HL-60/S4 (cell line): ENCODE results near the gene SLX9.

Experiments used
- in situ Hi-C: fragments of 300-500 bp; cut with MboI; formaldehyde crosslinking; loops from 2 replicates; pipeline ENCODE4 v1.14.3; 2022; ENCODE audit warnings: low sequenced_read_pairs

Gene SLX9

GRCh38 chr21:44928500-44929241, 11.2 kb upstream of the SLX9 start:
- in situ Hi-C loops: loop anchor here (5.0 to 25.0 kb wide), 2 partner anchors 36 to 416 kb away; no protein-coding TSS in a partner anchor

- in situ Hi-C loops: loop anchor here (5.0 to 25.0 kb wide), 2 partner anchors 37 to 417 kb away; no protein-coding TSS in a partner anchor
Observed at GRCh38 chr21:44929242-44929798, 10.5 kb upstream of the SLX9 start.

- in situ Hi-C loops: loop anchor here (5.0 to 25.0 kb wide), 3 partner anchors 38 to 418 kb away; no protein-coding TSS in a partner anchor
Observed at GRCh38 chr21:44929799-44930542, 9.9 kb upstream of the SLX9 start.

DNA sequence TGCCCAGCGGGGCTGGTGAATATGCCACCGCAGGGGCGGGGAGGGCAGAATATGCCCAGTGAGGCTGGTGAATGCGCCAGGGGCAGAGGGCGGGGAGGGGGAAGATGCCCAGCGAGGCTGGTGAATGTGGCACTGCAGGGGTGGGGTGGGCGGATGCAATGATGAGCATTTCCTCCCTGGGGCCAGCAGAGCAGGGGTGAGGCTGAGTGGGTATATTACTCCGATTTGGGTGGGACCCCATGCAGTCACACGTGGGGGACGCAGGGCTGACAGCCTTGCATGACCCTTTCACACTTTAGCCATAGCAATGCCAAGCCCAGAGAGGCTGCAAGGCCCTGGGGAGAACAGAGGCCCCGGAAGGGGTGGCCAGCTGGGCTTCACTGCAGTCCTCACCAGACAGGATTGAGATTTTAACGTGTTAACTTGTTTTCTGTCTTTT, 9.3 kb upstream of the SLX9 start:
- in situ Hi-C loops: loop anchor here (10.0 to 25.0 kb wide), 2 partner anchors 136 to 418 kb away; no protein-coding TSS in a partner anchor

DNA sequence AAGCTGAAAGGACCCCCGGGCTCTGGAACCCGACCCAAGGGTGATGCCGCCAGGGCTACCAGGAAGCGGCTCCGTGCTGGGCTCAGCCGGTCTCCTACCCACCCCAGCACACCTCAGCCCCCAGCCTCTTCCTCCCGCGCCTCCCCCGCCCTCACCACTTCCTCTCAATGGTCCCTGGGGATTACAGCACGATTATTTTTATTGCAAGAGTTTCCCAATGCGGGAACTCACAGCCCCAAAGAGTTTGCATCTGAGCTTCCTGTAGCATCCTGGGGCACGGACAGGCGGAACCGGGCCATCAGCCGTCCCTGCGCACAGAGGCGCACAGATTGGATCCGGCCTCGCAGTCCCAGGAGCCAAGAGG, 8.7 kb upstream of the SLX9 start:
- in situ Hi-C loops: loop anchor here (10.0 to 25.0 kb wide), 2 partner anchors 136 to 419 kb away; no protein-coding TSS in a partner anchor

- in situ Hi-C loops: loop anchor here (10.0 to 25.0 kb wide), 2 partner anchors 137 to 419 kb away; no protein-coding TSS in a partner anchor
Observed at GRCh38 chr21:44931501-44932407, 8.1 kb upstream of the SLX9 start.

DNA sequence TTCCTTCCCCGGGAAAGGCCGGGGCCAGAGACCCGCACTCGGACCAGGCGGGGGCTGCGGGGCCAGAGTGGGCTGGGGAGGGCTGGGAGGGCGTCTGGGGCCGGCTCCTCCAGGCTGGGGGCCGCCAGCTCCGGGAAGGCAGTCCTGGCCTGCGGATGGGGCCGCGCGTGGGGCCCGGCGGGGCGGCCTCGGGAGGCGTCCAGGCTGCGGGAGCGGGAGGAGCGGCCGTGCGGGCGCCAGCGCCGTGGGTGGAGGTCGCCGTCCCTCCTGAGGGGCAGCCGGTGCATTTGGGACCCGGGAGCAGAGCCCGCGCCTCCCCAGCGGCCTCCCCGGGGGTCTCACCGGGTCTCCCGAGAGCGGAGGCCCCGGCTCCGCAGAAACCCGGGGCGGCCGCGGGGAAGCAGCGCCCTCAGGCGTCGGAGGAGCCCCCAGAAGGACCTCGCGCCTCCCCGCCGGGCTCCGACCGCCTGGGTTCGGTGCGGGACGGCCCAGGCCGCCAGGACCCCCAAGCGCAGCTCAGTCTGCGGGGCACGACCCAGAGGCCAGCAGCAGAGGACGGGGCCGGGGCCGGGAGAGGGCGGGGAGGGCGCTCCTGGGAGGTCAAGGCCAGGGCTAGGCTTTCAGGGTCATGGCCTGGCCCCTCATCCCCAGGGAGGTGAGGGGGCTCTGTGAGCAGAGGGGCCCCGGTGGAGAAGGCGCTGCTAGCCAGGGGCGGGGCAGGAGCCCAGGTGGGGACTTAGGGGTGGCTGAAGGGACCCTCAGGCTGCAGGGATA, 7.2 kb upstream of the SLX9 start:
- in situ Hi-C loops: loop anchor here (10.0 to 25.0 kb wide), 2 partner anchors 138 to 420 kb away; no protein-coding TSS in a partner anchor

- in situ Hi-C loops: loop anchor here (10.0 to 25.0 kb wide), 2 partner anchors 139 to 421 kb away; no protein-coding TSS in a partner anchor
Observed at GRCh38 chr21:44933199-44933917, 6.5 kb upstream of the SLX9 start.

DNA sequence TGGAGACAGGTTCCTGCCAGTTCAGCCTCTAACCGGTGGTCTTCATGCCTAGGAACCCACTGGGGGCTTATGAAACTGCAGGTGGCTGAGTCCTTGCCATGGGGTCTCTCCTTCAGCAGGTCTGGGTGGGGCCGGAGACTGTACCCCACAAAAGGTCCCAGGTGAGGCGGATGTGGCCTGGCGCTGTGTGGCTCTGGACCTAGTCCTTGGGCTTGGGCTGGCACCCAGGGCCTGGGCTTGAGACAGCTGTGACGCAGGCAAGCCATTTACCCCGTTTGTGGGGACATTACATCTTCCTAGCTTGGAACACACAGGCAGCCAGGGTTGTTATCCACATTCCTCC, 5.9 kb upstream of the SLX9 start:
- in situ Hi-C loops: loop anchor here (10.0 to 25.0 kb wide), 2 partner anchors 139 to 422 kb away; no protein-coding TSS in a partner anchor

DNA sequence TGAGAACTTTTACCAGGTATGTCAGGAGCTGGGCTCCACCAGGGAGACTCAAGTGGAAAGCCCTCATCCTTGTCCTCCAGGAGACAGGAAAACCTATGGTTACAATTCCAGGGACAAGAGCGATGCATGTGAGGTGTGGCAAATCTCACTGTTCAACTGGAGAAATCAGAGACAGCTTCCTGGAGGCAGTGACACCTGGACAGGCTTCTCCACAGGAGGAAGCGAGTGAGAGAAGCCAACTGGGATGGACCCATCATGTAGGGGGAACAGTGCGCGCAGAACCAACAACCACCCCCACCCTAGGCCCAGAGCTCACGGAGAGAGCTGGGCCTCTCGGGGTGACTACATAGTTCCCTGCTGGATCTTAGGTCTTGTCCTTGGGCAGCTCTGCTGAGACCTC, 5.6 kb upstream of the SLX9 start:
- in situ Hi-C loops: loop anchor here (10.0 to 25.0 kb wide), 2 partner anchors 139 to 422 kb away; no protein-coding TSS in a partner anchor

- in situ Hi-C loops: loop anchor here (10.0 to 25.0 kb wide), 2 partner anchors 140 to 423 kb away; no protein-coding TSS in a partner anchor
Observed at GRCh38 chr21:44934797-44935532, 4.9 kb upstream of the SLX9 start.

DNA sequence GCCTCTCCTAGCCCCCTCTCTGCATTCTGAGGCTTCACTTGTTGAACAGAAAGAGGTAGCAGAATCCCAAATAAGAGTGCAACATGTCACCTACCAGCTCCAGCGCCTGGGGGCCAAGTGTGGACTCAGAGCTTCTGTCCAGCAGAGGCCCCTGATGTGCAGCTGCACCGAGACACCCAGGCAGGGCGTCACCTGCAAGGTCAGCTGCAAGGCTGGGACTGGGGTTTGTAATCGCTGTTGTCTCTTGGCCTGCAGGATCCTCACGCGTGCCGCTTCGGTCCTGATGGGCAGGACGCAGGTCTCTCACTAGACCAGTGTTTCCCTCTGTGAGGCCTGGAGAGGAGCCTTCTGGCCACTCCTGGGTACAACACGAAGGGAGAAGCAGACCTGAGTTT, 4.3 kb upstream of the SLX9 start:
- in situ Hi-C loops: loop anchor here (10.0 to 25.0 kb wide), 2 partner anchors 141 to 423 kb away; no protein-coding TSS in a partner anchor

- in situ Hi-C loops: loop anchor here (10.0 to 25.0 kb wide), 2 partner anchors 144 to 427 kb away; no protein-coding TSS in a partner anchor
Observed at GRCh38 chr21:44938772-44939531, 877 bp upstream of the SLX9 start.

DNA sequence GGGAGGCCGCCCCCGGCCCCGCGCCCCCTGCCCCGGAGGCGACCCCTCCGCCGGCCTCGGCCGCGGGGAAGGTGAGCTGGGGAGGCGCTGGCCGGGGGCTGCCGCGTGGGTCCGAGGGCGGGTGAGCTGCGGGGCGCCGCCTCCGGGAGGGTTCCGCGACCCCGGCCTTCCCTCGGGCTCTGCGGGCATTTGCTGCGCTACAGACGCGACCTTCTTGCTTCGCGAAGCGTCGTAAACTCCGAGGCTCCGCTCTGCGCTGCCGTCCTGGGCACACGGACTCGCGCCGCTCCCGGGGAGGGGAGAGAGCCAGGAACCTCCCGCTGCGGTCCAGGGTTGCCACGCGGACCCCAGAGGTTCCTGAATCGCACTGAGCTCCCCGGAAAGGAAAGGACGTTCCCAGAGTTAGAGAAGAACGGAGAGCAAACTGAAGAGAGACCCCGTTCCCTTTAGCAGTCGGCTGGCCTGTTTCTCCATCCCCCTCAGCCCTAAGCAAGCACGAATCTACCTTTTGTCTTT, 345 bp downstream of the SLX9 start:
- in situ Hi-C loops: loop anchor here (25.0 kb wide), 1 partner anchor 428 kb away; no protein-coding TSS in a partner anchor

DNA sequence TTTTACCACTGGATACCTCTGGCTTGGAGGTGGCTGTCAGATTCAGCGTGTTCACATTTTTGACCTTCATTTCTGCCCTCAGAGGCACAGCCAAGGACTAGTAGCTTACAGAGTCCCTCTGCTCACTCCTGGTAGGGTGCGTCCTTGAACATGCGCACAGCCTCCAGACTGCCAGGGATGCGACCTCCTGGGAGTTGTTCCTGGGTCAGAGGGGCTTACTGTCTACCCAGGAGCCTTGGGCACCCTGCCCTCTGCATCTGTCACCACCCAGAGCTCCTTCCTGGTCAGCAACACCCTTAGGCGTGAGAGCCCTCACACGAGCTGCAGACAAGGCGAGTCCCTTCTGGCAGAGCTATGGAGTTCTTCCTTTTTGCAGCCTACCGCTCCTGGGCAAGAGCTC, 1.7 kb downstream of the SLX9 start:
- in situ Hi-C loops: loop anchor here (25.0 kb wide), 1 partner anchor 429 kb away; no protein-coding TSS in a partner anchor

DNA sequence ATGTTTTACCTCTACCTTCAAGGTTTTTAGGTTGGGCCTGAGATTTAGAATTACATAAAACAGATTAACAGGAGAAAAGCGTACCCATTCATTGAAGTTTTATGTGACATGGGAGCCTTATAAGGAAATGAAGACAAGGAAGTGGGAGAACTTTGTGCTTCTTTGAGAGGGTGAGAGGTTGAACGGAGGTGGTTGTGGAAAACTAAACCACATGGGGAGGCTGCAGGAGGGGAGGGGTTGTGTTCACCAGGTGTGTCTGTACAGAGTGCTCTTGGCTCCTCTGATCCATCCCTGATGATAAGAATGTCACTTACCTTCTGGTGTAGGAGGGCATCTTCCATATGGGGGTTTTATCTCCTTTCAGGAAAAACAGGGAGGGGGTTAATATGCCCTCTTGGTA, 2.7 kb downstream of the SLX9 start:
- in situ Hi-C loops: loop anchor here (25.0 kb wide), 1 partner anchor 430 kb away; no protein-coding TSS in a partner anchor
